ENCODE data around the gene ZEB2.
A peak's percentile ranks its signal among the peaks of the same experiment; 100 is the strongest.

The ZEB2 gene

DNA sequence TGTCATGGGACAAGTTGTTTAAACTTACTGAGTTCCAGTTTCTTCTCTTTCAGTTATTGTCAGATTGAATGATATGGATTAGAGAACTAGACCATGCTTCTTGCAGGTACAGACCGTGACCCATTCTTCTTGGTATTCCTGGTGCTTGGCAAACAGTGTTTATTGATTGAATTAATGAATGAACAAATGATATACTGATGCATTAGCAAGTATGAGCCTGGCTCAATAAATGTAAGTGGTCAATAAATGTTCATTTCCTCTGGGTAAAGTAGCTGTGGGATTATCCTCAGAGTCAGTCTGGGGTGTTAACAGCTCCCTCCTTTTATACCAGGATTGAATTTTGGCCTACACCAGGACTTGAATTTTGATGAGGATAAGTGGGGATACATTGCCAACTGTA is 160.2 kb downstream of the ZEB2 start:
- Histone ChIP-seq H3K27me3 (ENCODE audit: insufficient read depth, low read length) (no peaks in the 10 kb centered on the region), H3K9ac (ENCODE audit: low read depth, low read length) (no peak overlapping the region), H3K4me1 (ENCODE audit: insufficient read depth, low read length) (peaks cover 4% of the 10 kb centered on the region; the same call in 1 of the 2 replicates), H3K4me3 (ENCODE audit: low read length) (no peak overlapping the region), H3K27ac (ENCODE audit: low read depth, low read length) (no peak overlapping the region), H3K9me3 (ENCODE audit: insufficient read depth, low read depth, low read length) (no peaks in the 10 kb centered on the region), H3K36me3 (ENCODE audit: insufficient read depth, low read length) (no peaks in the 10 kb centered on the region)
- 91% methylated on average over 1 of the region's 1 CpG for WGBS

DNA sequence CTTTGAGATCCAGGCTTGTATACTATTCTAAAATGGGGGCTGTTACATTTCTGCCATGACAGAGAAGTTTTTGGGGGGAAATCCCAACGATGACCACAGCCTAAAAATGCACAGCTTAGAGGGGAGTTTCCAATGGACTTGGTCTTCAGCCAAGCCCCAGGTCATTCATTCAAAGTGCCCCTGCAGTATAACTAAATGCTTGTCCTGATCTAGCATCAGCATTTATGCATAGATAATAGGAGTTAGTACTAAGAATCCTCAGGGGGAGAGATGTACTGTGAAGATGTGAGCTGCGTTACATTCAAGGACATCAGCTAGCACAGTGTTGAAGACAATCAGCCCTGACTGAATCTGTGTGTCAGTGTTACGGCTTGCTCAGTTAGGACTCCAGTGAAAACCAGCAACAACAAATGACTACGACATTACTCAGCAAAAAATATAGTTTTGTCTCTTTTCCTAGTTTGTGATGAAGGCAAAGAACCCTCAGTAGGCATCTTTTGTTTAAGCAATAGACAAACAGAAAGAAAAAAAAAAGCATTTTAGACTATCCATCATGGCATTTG is 160.9 kb downstream of the ZEB2 start:
- Histone ChIP-seq H3K27ac (ENCODE audit: low read depth, low read length) (no peak overlapping the region), H3K9me3 (ENCODE audit: insufficient read depth, low read depth, low read length) (no peaks in the 10 kb centered on the region), H3K36me3 (ENCODE audit: insufficient read depth, low read length) (no peaks in the 10 kb centered on the region), H3K27me3 (ENCODE audit: insufficient read depth, low read length) (no peaks in the 10 kb centered on the region), H3K9ac (ENCODE audit: low read depth, low read length) (no peak overlapping the region), H3K4me1 (ENCODE audit: insufficient read depth, low read length) (peaks cover 4% of the 10 kb centered on the region; the same call in 1 of the 2 replicates), H3K4me3 (ENCODE audit: low read length) (no peak overlapping the region)
- 84% methylated on average over 4 of the region's 4 CpGs for WGBS

- Histone ChIP-seq H3K36me3 (ENCODE audit: insufficient read depth, low read length) (no peaks in the 10 kb centered on the region), H3K4me3 (ENCODE audit: low read length) (no peak overlapping the region), H3K9me3 (ENCODE audit: insufficient read depth, low read depth, low read length) (no peaks in the 10 kb centered on the region), H3K9ac (ENCODE audit: low read depth, low read length) (no peak overlapping the region), H3K27me3 (ENCODE audit: insufficient read depth, low read length) (no peaks in the 10 kb centered on the region), H3K27ac (ENCODE audit: low read depth, low read length) (no peak overlapping the region), H3K4me1 (ENCODE audit: insufficient read depth, low read length) (peaks cover 4% of the 10 kb centered on the region; the same call in 1 of the 2 replicates)
- WGBS, result 96% methylated on average over 2 of the region's 3 CpGs
Observed at GRCh38 chr2:144358374-144358964, 161.4 kb downstream of the ZEB2 start.

DNA sequence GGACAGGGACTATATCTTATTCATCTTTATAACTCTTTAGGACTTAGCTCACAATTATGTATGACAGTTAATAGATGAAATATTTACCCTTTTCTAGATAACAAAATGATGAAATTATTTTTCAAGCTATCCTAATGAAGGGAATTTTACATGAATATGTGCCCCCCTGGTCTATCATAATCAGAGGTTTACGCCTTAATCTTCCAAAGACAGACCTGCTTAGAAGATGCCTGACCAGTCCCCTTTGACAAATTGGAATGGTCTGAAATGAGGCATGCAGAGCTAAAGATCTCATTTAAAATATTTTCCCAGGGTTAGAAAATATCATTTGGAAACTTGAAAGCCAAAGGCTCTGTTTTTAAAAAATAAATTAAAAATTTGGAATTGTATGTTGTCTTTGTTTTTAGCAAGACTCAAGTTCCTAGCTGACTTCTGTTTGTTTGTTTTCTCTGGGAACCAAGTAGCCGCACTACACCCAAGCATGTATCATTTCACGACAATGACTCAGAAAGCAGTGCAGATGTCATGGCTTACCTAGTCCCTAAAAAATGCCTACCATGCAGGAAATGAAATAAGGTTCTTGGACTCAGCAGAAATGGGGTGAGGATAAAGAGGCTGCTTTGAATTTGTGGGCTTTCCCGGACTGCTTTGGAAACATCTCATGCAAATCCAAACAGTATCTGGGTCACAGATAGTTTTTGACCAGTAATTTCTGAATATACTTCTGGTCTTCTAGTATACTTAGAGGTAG is 162.1 kb downstream of the ZEB2 start:
- Histone ChIP-seq H3K36me3 (ENCODE audit: insufficient read depth, low read length) (no peaks in the 10 kb centered on the region), H3K9me3 (ENCODE audit: insufficient read depth, low read depth, low read length) (no peaks in the 10 kb centered on the region), H3K27me3 (ENCODE audit: insufficient read depth, low read length) (no peaks in the 10 kb centered on the region), H3K4me1 (ENCODE audit: insufficient read depth, low read length) (peaks cover 4% of the 10 kb centered on the region; the same call in 1 of the 2 replicates), H3K27ac (ENCODE audit: low read depth, low read length) (no peak overlapping the region), H3K4me3 (ENCODE audit: low read length) (no peak overlapping the region), H3K9ac (ENCODE audit: low read depth, low read length) (no peak overlapping the region)
- WGBS, result 83% methylated on average over 4 of the region's 4 CpGs

- H3K9ac ChIP-seq (ENCODE audit: low read depth, low read length), result no peak overlapping the region
- no peaks in the 10 kb centered on the region for H3K9me3 ChIP-seq (ENCODE audit: insufficient read depth, low read depth, low read length)
- no peak overlapping the region for H3K4me3 ChIP-seq (ENCODE audit: low read length)
- H3K36me3 ChIP-seq (ENCODE audit: insufficient read depth, low read length), result no peaks in the 10 kb centered on the region
- no peak overlapping the region for H3K27ac ChIP-seq (ENCODE audit: low read depth, low read length)
- no peaks in the 10 kb centered on the region for H3K27me3 ChIP-seq (ENCODE audit: insufficient read depth, low read length)
- 89% methylated on average over 3 of the region's 3 CpGs for WGBS
- H3K4me1 ChIP-seq (ENCODE audit: insufficient read depth, low read length), result peaks cover 16% of the 10 kb centered on the region
Observed at GRCh38 chr2:144356402-144356801, 163.5 kb downstream of the ZEB2 start.

DNA sequence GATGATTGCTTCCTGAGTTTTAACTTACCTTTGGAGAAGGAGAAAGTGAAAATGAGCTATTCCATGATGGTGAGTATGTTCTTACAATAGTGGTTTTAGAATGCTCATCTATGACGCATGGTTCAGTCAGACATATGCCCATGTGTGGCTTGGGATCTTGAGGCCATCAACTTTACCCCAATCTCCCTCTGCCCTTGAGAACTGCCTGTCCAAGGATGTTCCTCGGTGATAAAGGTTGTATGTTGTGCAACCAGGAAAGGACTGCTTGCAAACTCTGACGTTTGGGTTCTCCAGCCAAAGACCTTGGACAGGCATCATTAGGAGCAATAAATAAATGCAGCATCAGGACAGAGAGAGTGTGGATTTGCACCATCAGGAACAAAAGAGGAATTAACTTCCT is 165.0 kb downstream of the ZEB2 start:
- Histone ChIP-seq H3K4me1 (ENCODE audit: insufficient read depth, low read length) (peaks cover 30% of the 10 kb centered on the region), H3K27me3 (ENCODE audit: insufficient read depth, low read length) (no peaks in the 10 kb centered on the region), H3K27ac (ENCODE audit: low read depth, low read length) (no peak overlapping the region), H3K9me3 (ENCODE audit: insufficient read depth, low read depth, low read length) (no peaks in the 10 kb centered on the region), H3K36me3 (ENCODE audit: insufficient read depth, low read length) (no peaks in the 10 kb centered on the region), H3K4me3 (ENCODE audit: low read length) (no peak overlapping the region), H3K9ac (ENCODE audit: low read depth, low read length) (no peak overlapping the region)
- 96% methylated on average over 3 of the region's 3 CpGs for WGBS

- no peak overlapping the region for H3K4me3 ChIP-seq (ENCODE audit: low read length)
- no peaks in the 10 kb centered on the region for H3K27me3 ChIP-seq (ENCODE audit: insufficient read depth, low read length)
- peaks cover 51% of the 10 kb centered on the region for H3K4me1 ChIP-seq (ENCODE audit: insufficient read depth, low read length)
- H3K36me3 ChIP-seq (ENCODE audit: insufficient read depth, low read length), result no peaks in the 10 kb centered on the region
- WGBS, result 80% methylated on average over 5 of the region's 5 CpGs
- no peak overlapping the region for H3K27ac ChIP-seq (ENCODE audit: low read depth, low read length)
- no peak overlapping the region for H3K9ac ChIP-seq (ENCODE audit: low read depth, low read length)
- H3K9me3 ChIP-seq (ENCODE audit: insufficient read depth, low read depth, low read length), result no peaks in the 10 kb centered on the region
Observed at GRCh38 chr2:144351687-144352086, 168.2 kb downstream of the ZEB2 start.

DNA sequence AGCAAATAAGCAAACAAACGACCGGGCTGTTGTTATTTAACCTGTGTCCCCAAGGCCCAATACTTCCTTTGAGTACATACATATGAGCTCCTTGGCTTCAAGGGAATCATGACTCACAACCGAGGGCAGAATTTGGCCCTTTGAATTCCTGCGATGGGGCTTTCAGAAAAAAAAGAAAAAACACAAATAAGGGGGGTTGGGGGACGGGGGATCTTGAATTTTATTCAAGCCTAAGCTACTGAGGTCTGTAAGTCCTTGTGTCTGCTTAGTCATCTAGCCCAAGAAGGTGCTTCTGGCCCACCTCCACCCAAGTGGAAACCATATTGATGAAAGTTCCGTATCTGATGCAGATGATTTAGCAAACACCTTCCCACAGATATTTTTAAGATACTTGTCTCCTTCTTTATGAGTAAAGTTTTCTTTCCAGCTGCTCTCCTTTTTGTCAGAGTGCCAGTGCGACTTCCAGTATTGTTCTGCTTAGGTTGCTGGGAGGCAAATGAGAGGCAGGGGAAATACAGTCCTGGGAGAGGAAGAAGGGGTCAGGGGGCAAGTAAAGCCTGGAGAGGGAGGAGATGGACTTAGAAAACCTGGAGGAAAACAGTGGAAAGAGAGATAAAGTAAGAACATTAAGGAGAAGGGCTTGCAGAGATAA is 169.6 kb downstream of the ZEB2 start:
- Histone ChIP-seq H3K9me3 (ENCODE audit: insufficient read depth, low read depth, low read length) (no peaks in the 10 kb centered on the region), H3K36me3 (ENCODE audit: insufficient read depth, low read length) (no peaks in the 10 kb centered on the region), H3K27me3 (ENCODE audit: insufficient read depth, low read length) (no peaks in the 10 kb centered on the region), H3K27ac (ENCODE audit: low read depth, low read length) (peak overlapping the region; percentile 82), H3K4me3 (ENCODE audit: low read length) (no peak overlapping the region), H3K4me1 (ENCODE audit: insufficient read depth, low read length) (peaks cover 60% of the 10 kb centered on the region), H3K9ac (ENCODE audit: low read depth, low read length) (peak overlapping the region; percentile 54; the same call in 1 of the 2 replicates)
- 23% methylated on average over 7 of the region's 7 CpGs for WGBS

- no peaks in the 10 kb centered on the region for H3K36me3 ChIP-seq (ENCODE audit: insufficient read depth, low read length)
- H3K4me1 ChIP-seq (ENCODE audit: insufficient read depth, low read length), result peaks cover 60% of the 10 kb centered on the region
- no peak overlapping the region for H3K4me3 ChIP-seq (ENCODE audit: low read length)
- H3K27ac ChIP-seq (ENCODE audit: low read depth, low read length), result peak overlapping the region; percentile 82
- H3K9me3 ChIP-seq (ENCODE audit: insufficient read depth, low read depth, low read length), result no peaks in the 10 kb centered on the region
- 36% methylated on average over 3 of the region's 3 CpGs for WGBS
- H3K9ac ChIP-seq (ENCODE audit: low read depth, low read length), result peak overlapping the region; percentile 54; the same call in 1 of the 2 replicates
- H3K27me3 ChIP-seq (ENCODE audit: insufficient read depth, low read length), result no peaks in the 10 kb centered on the region
Observed at GRCh38 chr2:144349674-144350073, 170.2 kb downstream of the ZEB2 start.

DNA sequence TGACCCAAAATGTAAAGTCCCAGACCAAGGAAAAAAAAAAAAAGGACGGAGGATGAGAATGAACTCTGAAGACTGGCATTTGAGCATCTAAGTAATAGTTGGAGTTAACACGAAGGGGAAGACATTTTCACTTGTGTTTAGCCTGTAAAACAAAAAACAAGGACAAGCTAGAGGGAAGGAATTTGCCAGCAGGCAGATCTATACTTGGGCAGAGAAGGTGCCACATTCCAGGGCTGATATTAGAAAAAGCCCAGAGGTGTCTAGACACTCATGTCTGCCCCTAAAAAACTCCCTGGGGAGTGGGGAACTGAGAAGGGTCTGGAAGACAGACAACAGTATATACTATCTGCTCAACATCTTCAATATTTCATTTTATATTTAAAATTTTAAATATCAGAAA is 171.1 kb downstream of the ZEB2 start:
- 45% methylated on average over 2 of the region's 2 CpGs for WGBS
- Histone ChIP-seq H3K27ac (ENCODE audit: low read depth, low read length) (no peak overlapping the region), H3K4me1 (ENCODE audit: insufficient read depth, low read length) (peaks cover 61% of the 10 kb centered on the region), H3K9me3 (ENCODE audit: insufficient read depth, low read depth, low read length) (no peaks in the 10 kb centered on the region), H3K36me3 (ENCODE audit: insufficient read depth, low read length) (no peaks in the 10 kb centered on the region), H3K9ac (ENCODE audit: low read depth, low read length) (peak overlapping the region; percentile 9; the same call in 1 of the 2 replicates), H3K4me3 (ENCODE audit: low read length) (no peak overlapping the region), H3K27me3 (ENCODE audit: insufficient read depth, low read length) (no peaks in the 10 kb centered on the region)

- Histone ChIP-seq H3K9ac (ENCODE audit: low read depth, low read length) (no peak overlapping the region), H3K9me3 (ENCODE audit: insufficient read depth, low read depth, low read length) (no peaks in the 10 kb centered on the region), H3K4me1 (ENCODE audit: insufficient read depth, low read length) (peaks cover 53% of the 10 kb centered on the region), H3K4me3 (ENCODE audit: low read length) (peak overlapping the region; percentile 1; the same call in 1 of the 2 replicates), H3K36me3 (ENCODE audit: insufficient read depth, low read length) (no peaks in the 10 kb centered on the region), H3K27ac (ENCODE audit: low read depth, low read length) (no peak overlapping the region), H3K27me3 (ENCODE audit: insufficient read depth, low read length) (no peaks in the 10 kb centered on the region)
- WGBS, result 22% methylated on average over 3 of the region's 4 CpGs
Observed at GRCh38 chr2:144346229-144346628, 173.7 kb downstream of the ZEB2 start.
